Breast epithelium (tissue), 3 donors: ENCODE results near the gene SERGEF.

Experiments used
- CTCF ChIP-seq, 3 donors: fragments of 450-650 bp; IDR thresholded peaks; one replicate each; pipeline ENCODE4 v1.5.1; 2016 to 2017; ENCODE audit warnings: antibody characterized with exemption in 3 of 3, mild to moderate bottlenecking in 3 of 3, moderate library complexity in 3 of 3
- POLR2A ChIP-seq: fragments of 450-650 bp; IDR thresholded peaks from one replicate; pipeline ENCODE4 v1.6.1; 2016; ENCODE audit warnings: antibody characterized with exemption, mild to moderate bottlenecking, moderate library complexity

GRCh38 chr11:17775507-17776211, 237.2 kb downstream of the SERGEF start:
- TF ChIP-seq CTCF (IDR thresholded peaks at IDR 0.05) (no peak), POLR2A (no peak)
